D721Med (cell line): ENCODE data around the gene KREMEN1.
A peak's percentile ranks its signal among the peaks of the same experiment; 100 is the strongest.

Source experiments
- DNase-seq: peaks from one replicate; pipeline ENCODE4 v3.0.0; 2011; ENCODE audit warnings: low spot score; ENCODE audit not compliant: insufficient read length
- FAIRE-seq: peaks from 2 replicates; lab custom pipeline; 2011; peaks lifted over from hg19 to GRCh38; lab: Jason Lieb, UNC
- TF ChIP-seq, protein P1 (sequence below): IDR thresholded peaks from 2 replicates; pipeline ENCODE4 v1.5.1; 2012; ENCODE audit warnings: mild to moderate bottlenecking, control low read depth; ENCODE audit not compliant: insufficient read depth; ENCODE audit errors: missing control alignments

The KREMEN1 gene

GRCh38 chr22:29200901-29201300, 128.1 kb downstream of the KREMEN1 start:
- no peak for DNase-seq
- TF ChIP-seq, protein P1, sequence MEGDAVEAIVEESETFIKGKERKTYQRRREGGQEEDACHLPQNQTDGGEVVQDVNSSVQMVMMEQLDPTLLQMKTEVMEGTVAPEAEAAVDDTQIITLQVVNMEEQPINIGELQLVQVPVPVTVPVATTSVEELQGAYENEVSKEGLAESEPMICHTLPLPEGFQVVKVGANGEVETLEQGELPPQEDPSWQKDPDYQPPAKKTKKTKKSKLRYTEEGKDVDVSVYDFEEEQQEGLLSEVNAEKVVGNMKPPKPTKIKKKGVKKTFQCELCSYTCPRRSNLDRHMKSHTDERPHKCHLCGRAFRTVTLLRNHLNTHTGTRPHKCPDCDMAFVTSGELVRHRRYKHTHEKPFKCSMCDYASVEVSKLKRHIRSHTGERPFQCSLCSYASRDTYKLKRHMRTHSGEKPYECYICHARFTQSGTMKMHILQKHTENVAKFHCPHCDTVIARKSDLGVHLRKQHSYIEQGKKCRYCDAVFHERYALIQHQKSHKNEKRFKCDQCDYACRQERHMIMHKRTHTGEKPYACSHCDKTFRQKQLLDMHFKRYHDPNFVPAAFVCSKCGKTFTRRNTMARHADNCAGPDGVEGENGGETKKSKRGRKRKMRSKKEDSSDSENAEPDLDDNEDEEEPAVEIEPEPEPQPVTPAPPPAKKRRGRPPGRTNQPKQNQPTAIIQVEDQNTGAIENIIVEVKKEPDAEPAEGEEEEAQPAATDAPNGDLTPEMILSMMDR: no peak
- no peak for FAIRE-seq

DNA sequence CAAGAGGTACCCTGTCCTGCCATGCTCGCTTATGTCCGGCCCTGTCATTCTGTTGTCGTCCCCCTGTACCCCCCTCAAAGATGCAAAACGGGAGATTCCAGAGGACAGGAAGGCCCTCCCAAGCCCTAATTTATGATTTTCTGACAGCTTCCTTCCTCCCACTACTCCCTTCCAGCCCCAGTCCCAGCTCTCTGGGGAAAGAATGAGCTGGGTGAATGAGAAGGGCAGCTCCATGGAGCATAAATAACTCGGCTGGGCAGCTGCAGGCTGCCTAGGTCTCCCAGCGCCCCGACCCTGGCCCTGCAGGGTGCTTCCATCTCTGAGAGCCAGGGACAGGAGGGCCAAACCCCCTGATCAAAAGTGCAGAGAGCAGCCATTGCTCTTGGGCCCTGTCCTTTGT, 128.9 kb downstream of the KREMEN1 start:
- no peak for DNase-seq
- TF ChIP-seq, protein P1: no peak
- no peak for FAIRE-seq

DNA sequence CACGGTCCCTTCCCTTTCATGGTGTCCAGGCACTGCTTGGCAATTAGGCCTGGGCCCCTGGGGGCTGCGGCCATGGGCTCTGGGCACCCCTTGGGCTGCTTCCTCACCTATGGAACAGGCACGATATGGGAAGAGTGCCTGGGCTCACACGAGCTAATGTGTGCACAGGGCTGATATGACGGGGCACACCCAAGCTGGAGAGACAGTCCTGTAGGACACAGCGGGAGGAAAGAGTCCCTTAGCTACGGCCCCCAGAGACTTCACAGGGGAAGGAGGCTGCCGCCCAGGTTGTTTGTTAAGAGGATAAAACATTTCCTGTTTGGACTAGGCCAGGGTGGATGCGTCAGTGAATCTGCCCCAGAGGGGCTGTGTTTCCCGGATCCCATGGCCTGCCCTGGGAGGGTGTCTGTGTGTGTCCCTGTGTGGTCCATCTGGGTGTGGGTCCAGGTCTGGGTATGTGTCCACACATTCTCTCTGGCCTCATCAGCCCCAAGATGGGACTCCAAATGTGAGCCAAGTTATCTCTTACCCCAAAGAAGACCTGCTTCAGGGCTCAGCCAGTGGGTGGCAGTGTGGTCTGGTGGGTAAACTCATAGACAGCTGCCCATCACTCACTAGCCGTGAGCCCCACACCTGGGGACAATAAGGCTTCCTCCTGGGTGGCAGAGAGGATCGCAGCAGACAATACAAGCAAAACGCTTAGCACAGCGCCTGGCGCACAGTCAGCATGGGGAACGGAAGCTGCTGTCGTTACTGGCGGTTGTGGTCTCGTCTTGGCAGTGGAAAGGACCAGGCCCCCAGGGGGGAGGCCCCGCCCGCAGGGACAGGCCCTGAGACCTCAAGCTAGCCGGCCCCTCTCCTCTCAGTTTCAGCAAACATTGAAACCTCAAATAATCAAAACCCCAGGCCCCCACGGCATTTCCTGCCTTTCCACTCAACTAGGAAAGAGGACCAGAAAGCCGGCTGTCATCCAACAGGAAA, 129.7 kb downstream of the KREMEN1 start:
- DNase-seq: no peak
- TF ChIP-seq, protein P1: peak; percentile 43
- FAIRE-seq: no peak

DNA sequence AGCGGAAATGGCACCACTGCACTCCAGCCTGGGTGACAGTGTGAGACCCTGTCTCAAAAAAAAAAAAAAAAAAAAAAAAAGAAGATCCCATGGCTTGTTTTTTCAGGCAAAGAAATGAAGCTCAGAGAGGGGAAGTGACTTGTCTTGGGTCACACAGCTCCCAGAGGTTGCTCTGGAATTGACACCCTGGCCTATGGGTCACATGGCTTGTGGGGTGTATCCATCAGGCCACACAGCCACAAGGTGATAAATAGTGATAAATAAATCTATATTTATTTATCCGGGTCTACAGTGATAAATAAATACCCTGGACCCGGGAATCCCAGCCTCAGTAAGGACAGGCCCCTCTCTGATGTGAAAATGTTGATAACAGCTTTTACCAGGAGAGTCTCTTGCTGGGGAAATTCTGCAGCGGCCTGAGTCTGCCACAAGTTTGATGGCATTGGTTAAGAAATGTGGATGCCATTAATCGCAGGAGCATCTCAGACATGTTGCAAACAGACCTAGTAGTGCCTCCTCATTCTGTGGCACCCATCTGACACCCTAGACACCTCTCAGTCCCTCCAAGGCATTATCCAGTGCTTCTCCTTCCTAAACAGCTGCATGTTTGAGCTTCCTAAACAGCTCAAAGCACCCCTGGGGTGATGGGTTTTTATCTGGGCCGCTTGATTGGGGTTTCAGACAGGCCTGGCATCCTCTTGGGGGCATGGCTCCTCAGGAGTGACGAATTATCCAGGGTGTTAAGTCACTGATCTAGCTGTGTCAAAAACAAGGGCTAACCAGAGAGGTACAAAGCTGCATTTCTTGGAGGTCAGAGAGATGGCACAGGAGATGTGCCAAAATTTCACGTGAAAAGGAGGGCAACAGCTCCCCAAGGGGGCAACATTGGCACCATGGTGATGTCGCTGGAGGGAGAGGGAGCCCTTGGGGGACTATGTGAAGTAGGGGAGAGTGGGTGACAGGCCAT, 130.9 kb downstream of the KREMEN1 start:
- TF ChIP-seq, protein P1: no peak
- no peak for FAIRE-seq
- DNase-seq: no peak

GRCh38 chr22:29204455-29205183, 131.8 kb downstream of the KREMEN1 start:
- FAIRE-seq (no peak), DNase-seq (no peak)
- TF ChIP-seq, protein P1: no peak

DNA sequence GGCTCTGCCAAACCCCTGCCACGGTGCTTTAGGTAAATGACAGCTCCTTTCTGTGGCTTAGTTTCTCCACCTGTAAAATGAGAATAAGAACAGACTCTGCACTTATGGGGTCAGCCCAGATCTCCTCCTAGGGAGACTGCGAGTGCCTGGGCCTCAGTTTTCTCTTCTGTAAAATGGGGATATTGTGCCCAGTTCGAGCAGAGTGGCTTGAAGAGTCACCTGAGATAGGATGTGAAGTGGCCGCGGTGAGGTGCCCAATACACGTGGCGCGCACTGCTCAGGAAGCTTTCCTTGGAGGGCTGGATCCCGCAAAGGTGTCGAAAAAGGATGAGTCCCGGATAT, 132.4 kb downstream of the KREMEN1 start:
- no peak for FAIRE-seq
- TF ChIP-seq, protein P1: no peak
- no peak for DNase-seq
